Smooth muscle cell of the umbilical artery (primary cell): ENCODE data around the gene SLC12A6. TPM values are rescaled to one million over a fixed set of nuclear protein-coding genes. Genes with fewer than 3 reads are reported as not detected.

Source experiments
- total RNA-seq: library from RNA; depleted of rRNA; stranded (reverse); fragments of >200 nt; gene quantifications from 2 replicates; pipeline ENCODE4 v1.2.3, GENCODE V29; 2014

The SLC12A6 gene
- total RNA-seq, result 12.3 and 12.8 TPM in 2 replicates

GRCh38 chr15:34337557-34338306 is at the start of gene SLC12A6:
SLC12A6 (minus strand) TSS chr15:34337781; CDS start chr15:34336680, 1,101 bp downstream.

GRCh38 chr15:34367101-34368081 is 29.8 kb upstream of the SLC12A6 start, which contains the start of gene LPCAT4:
LPCAT4 (minus strand) TSS chr15:34367196; CDS start chr15:34367100, 96 bp downstream.

GRCh38 chr15:34342737-34343575 is 5.4 kb upstream of the SLC12A6 start, which contains the start of the genes NOP10 and NUTM1:
NOP10 (minus strand) TSS chr15:34343136; CDS start chr15:34343073, 63 bp downstream.
NUTM1 (plus strand) TSS chr15:34343315; CDS start chr15:34343697, 382 bp downstream.

GRCh38 chr15:34209421-34210282 is 127.9 kb downstream of the SLC12A6 start, which contains the start of gene KATNBL1:
KATNBL1 (minus strand) TSS chr15:34210096; CDS start chr15:34163676, 46,420 bp downstream.

Other genes starting within 250 kb of the SLC12A6 start
- 44.8 and 71.0 TPM in 2 replicates for gene EMC7, start 235.9 kb downstream of the SLC12A6 start, total RNA-seq
- gene PGBD4, start 235.7 kb downstream of the SLC12A6 start, total RNA-seq, result 2.9 and 3.3 TPM in 2 replicates
- 56.1 and 56.4 TPM in 2 replicates for gene KATNBL1, start 127.7 kb downstream of the SLC12A6 start, total RNA-seq
- 107 and 183 TPM in 2 replicates for gene EMC4, start 112.8 kb downstream of the SLC12A6 start, total RNA-seq
- 116 and 182 TPM in 2 replicates for gene NOP10, start 5.4 kb upstream of the SLC12A6 start, total RNA-seq
- gene NUTM1, start 5.5 kb upstream of the SLC12A6 start, total RNA-seq, result 0.05 TPM in 1 of 2 replicates, not detected in the other
- 5.0 and 16.5 TPM in 2 replicates for gene LPCAT4, start 29.4 kb upstream of the SLC12A6 start, total RNA-seq
- gene GOLGA8A, start 100.0 kb upstream of the SLC12A6 start, total RNA-seq, result 23.2 and 37.8 TPM in 2 replicates
- 41.1 and 46.6 TPM in 2 replicates for gene GOLGA8B, start 245.9 kb upstream of the SLC12A6 start, total RNA-seq